SH-SY5Y (cell line): Measurements from ENCODE around the gene HOXB8.

Experiments
- GATA2 ChIP-seq: IDR thresholded peaks from 2 replicates; pipeline ENCODE4 v1.6.1; 2011; ENCODE audit warnings: mild to moderate bottlenecking, low read depth, low read length
- GATA3 ChIP-seq: IDR thresholded peaks from 2 replicates; pipeline ENCODE4 v1.6.1; 2011; ENCODE audit warnings: low read depth, mild to moderate bottlenecking, low read length, moderate library complexity

Gene HOXB8

DNA sequence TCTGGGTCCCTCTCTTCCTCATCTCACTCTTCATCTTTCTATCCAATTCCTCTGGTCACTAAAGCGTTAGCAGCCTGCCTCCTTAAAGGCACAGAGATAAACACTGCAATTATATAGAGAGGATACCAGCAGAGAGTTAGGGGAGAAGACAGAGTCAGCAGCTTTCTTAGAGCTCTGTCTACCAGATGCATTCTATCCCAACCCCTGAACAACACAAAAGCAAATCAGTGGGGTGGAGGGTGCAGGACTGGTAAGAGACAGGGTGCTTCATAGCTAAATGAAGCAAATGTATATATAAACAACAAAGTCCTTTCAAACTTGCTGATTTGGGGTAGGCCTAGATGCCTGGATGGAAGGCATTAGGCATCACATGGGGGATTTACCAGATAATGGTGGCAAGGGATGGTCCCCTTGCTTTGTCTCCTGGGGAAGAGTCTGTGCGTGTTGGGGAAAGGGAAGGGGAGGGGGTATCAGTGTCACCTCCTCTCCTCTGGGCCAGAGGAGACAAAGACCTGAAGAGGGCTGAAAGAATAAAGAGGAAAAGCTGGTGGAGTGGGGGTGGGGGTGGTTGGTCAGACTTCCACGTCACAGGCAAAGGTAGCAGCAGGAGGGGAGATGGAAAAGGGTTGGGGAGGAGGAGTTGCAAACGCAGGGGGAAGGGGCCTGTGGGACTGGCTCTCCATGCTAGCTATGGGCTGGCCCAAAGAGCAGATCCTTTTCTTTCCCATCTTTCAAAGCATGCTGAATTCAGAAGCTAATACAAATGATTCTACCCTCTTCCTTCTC lies 49.0 kb downstream of the HOXB8 start:
- TF ChIP-seq GATA3: no peak
- no peak for TF ChIP-seq GATA2

DNA sequence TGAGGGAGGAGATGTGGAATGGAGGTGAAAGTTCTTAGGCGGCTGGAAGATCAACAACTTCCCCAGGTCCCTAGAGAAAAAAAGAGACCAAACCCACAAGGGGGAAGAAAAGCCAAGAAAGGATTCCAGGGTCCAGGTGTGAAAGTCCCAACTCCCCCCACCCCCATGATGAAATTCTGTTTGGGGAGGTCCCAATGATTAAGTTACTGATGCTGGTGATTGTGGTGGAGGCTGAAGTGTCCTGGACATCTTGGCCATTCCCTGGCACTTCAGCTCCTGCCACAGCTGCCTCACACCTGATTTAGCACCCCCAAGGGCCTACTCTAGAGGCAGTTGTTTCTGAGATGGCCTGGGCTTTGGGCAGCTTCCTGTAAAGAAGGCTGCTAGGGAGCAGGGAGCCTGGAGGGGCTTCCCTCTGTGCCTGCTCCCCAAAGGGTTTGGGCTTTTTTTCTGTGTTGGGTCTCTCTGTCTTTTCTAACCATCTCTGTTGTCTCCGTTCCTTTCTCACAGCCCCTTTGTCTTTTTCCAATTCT lies 50.0 kb downstream of the HOXB8 start:
- TF ChIP-seq GATA2: no peak
- no peak for TF ChIP-seq GATA3

DNA sequence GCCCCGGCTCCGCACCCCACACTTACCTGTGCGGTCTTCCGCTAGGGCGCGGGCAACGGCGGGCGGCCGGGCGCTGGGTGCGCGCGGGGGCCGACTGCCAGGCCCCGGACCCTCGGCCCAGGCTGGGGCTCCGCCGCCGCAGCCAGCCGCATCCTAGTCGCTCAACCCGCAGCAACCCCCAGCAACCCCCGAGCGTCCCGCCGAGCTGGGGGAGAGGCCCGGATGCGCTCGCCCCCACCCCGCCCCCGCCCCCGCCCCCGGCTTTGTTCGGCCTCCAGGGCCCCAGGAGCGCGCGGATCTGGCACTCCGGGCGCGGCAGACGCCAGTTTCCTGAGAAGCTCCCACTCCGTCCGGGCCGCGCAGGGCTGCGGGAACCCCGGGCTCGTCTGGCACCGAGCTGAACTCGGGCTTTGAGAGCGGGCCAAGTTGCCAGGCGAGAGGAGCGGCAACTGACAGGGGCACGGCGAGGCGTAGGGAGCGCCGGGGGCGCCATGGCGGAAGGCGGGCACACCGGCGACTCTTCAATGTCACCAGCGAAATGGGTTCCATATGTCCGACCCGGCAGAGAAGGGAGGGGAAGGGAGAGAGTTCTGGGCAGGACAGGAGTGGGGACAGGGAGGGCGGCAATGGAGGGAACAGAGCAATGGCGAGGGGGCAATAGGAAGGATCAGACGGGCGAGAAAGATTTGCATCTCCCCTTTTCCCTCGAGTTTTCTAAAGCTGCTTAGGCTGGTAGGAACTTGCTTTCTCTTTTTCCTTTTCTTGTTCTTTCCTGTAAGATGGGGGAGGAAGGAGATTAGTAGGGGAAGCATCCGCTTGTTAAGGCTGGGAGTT lies 50.7 kb downstream of the HOXB8 start:
- TF ChIP-seq GATA3: no peak
- TF ChIP-seq GATA2: no peak

DNA sequence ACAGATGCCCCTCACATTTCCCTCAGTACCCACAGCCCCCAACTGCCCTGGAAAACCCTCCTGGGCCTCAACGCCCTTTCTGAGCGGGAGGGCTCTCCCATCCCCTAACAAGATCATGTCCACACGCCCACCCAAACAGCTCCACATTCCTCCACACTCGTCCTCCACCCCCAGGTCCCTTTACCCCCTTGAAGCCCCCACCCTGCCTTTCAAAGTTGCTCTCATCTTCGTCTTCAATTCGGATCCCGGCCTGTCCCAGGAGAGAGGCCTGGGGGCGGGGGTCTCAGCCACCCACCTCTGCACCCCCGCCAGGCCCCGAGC lies 51.3 kb downstream of the HOXB8 start:
- no peak for TF ChIP-seq GATA2
- TF ChIP-seq GATA3: no peak

DNA sequence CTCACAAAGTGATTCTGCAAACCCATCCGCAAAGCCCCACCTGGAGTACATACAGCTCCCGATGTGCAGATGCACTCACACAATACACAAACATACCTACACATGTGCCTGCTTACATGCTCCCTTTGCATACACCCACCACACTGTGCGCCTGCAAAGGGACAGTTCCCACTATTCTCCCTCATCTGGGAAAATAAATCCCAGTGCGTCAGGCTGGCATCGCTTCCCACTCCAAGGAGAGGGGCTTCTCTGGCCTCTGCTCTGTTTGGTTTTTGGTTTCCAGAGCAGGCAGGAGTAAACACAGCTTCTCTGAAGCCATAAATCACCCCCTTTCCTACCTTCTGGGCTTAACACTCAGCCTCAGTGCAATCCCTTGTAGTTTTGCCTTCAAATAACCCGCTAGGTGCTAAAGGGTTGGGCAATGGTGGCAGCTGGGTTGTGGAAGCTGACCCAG lies 51.7 kb downstream of the HOXB8 start:
- no peak for TF ChIP-seq GATA3
- TF ChIP-seq GATA2: no peak

DNA sequence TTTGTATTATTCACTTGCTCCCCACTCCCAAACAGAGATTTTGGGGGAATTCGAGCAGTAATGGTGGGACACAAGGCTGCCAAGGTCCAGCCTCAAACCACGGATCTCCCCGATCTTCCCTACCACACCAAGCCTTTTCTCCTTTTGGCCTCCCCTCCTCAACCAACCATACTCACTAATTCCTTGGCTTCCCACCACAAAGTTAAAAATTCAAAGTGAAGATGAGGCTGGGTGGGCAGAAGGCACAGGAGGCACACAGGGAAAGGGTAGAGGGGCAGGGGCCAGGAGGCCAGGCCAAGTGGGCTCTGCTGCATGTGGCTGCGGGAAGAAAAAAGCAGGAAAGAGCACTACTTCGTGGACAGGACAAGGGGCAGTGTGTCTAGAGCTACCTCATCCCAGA lies 52.2 kb downstream of the HOXB8 start:
- TF ChIP-seq GATA3 (no peak), GATA2 (no peak)
